Measurements from ENCODE around the gene SLC52A1.

The SLC52A1 gene

DNA sequence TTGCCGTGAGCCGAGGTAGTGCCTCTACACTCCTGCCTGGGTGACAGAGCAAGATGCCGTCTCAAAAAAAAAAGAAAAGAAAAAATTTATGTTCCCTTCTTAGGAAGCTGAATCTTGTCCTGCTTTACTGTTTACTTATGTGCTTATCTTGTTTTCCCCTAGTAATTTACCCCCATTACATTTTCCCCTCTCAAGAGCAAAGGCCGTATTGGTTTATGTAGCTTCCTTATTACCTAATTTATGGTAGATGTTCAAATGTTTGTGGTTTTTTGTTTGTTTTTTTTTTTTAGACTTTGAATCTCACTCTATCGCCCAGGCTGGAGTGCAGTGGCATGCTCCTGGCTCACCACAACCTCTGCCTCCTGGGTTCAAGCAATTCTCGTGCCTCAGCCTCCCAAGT, 10.3 kb upstream of the SLC52A1 start:
- Mint-ChIP-seq H3K36me3 (ENCODE audit: low read depth) (no peaks in the 10 kb centered on the region), H3K4me1 (peaks cover 16% of the 10 kb centered on the region), H3K27ac (no peak overlapping the region), H3K27me3 (ENCODE audit: low read depth) (peaks cover 8% of the 10 kb centered on the region), H3K4me3 (no peak overlapping the region), H3K9me3 (peaks cover 2% of the 10 kb centered on the region)
- TF ChIP-seq, protein P1, sequence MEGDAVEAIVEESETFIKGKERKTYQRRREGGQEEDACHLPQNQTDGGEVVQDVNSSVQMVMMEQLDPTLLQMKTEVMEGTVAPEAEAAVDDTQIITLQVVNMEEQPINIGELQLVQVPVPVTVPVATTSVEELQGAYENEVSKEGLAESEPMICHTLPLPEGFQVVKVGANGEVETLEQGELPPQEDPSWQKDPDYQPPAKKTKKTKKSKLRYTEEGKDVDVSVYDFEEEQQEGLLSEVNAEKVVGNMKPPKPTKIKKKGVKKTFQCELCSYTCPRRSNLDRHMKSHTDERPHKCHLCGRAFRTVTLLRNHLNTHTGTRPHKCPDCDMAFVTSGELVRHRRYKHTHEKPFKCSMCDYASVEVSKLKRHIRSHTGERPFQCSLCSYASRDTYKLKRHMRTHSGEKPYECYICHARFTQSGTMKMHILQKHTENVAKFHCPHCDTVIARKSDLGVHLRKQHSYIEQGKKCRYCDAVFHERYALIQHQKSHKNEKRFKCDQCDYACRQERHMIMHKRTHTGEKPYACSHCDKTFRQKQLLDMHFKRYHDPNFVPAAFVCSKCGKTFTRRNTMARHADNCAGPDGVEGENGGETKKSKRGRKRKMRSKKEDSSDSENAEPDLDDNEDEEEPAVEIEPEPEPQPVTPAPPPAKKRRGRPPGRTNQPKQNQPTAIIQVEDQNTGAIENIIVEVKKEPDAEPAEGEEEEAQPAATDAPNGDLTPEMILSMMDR (IDR thresholded peaks at IDR 0.05; ENCODE audit: unreplicated experiment in 3 of 3), result no peak

DNA sequence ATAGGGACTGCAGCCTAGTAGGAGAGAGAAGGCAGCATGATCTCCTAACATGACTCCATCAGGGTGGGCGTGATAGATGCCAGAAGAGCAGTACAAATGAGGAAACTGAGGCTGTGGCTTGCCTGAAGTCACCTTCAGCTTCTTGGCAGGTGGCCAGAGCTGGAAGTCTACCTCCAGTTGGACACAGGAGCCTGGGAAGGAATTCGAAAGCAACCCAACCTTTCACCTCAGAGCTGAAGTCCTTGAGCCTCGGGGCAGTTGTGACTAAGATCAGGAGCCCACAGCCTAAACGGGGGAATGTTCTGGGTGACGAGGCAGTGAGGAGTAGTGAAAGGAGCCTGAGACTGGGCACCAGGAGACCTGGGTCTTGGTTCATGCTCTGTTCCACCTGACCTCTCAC, 9.4 kb upstream of the SLC52A1 start:
- Mint-ChIP-seq H3K4me1 (peaks cover 10% of the 10 kb centered on the region), H3K36me3 (ENCODE audit: low read depth) (no peaks in the 10 kb centered on the region), H3K27ac (no peak overlapping the region), H3K9me3 (peaks cover 5% of the 10 kb centered on the region), H3K4me3 (no peak overlapping the region), H3K27me3 (ENCODE audit: low read depth) (peaks cover 8% of the 10 kb centered on the region)
- TF ChIP-seq, protein P1 (IDR thresholded peaks at IDR 0.05; ENCODE audit: unreplicated experiment in 3 of 3), result no peak

DNA sequence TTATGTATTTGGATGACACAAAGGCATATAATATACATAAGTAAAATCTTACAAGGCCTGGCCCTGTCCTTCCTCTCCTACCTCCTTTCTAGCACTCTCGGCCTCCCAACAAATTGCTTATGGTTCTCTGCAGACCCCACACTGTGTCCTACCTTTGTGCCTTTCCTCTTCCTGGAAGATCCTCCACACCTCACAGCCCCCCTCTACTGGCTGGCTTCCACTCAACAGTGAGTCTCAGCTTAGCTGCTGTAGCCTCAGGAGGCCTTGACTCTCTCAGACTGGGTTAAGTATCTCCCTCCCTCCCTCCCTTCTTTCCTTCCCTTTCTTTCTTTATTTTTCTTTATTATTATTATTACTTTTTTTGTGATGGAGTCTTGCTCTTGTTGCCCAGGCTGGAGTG, 8.3 kb upstream of the SLC52A1 start:
- TF ChIP-seq, protein P1 (IDR thresholded peaks at IDR 0.05; ENCODE audit: unreplicated experiment in 3 of 3), result no peak
- Mint-ChIP-seq H3K9me3 (peaks cover 5% of the 10 kb centered on the region), H3K36me3 (ENCODE audit: low read depth) (no peaks in the 10 kb centered on the region), H3K4me3 (no peak overlapping the region), H3K4me1 (peaks cover 6% of the 10 kb centered on the region), H3K27ac (no peak overlapping the region), H3K27me3 (ENCODE audit: low read depth) (peaks cover 8% of the 10 kb centered on the region)

DNA sequence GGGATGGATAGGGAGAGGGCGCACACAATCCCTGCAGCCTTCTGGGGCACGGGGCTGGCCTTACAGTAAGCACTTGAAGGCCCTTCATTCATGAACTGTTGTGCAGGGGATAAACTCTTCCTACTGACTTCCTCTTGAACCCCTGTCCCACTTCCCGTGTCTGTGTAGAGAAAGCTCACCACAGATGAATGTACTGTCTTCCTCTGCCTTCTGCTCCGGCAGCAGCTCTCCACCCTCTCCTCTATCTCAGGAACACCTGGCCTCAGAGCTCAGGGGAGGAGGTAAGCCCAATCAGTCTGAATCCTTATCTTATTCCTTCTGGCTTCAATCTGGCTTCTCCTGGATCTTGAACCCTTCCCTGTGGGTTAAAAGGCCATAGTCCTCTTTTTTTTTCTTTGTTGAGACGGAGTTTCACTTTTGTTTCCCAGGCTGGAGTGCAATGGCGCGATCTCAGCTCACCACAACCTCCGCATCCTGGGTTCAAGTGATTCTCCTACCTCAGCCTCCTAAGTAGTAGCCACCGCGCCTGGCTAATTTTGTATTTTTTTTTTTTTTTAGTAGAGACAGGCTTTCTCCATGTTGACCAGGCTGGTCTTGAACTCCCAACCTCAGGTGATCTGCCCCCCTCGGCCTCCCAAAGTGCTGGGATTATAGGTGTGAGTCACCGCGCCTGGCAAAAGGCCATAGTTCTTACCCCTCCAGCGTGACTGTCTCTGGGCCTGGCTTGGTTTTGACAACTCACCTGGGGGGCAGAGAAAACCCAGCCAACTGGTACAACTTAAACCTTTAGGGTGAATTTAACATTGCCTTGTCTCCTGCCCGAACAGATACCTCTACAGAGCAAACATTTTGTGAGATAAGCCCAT, 7.2 kb upstream of the SLC52A1 start:
- Mint-ChIP-seq H3K9me3 (peaks cover 5% of the 10 kb centered on the region), H3K4me3 (no peak overlapping the region), H3K36me3 (ENCODE audit: low read depth) (no peaks in the 10 kb centered on the region), H3K27ac (no peak overlapping the region), H3K4me1 (peaks cover 2% of the 10 kb centered on the region), H3K27me3 (ENCODE audit: low read depth) (peaks cover 10% of the 10 kb centered on the region)
- TF ChIP-seq, protein P1 (IDR thresholded peaks at IDR 0.05; ENCODE audit: unreplicated experiment in 3 of 3), result no peak

DNA sequence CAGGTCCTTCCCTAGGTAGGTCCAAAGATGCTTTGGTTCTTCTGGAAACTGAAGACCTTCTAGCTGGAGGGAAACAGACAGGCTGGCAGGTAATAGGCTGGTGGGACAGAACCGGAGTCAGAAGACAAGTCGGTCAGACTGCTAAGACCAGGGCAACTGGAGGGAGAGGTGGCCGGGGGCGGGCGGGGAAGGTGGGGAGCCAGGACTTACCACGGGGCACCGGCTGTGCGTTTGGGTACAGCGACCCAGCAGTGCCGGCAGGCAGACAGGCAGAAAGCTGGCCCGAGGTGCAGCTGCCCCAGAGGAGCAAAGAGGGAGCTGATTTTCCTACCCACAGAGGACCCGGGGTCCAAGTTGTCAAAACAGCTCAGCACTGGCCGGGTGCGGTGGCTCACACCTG, 575 bp downstream of the SLC52A1 start:
- H3K27me3 Mint-ChIP-seq (ENCODE audit: low read depth), result peaks cover 45% of the 10 kb centered on the region
- no peak overlapping the region for H3K27ac Mint-ChIP-seq
- TF ChIP-seq, protein P1 (IDR thresholded peaks at IDR 0.05; ENCODE audit: unreplicated experiment in 3 of 3), result no peak
- H3K36me3 Mint-ChIP-seq (ENCODE audit: low read depth), result no peaks in the 10 kb centered on the region
- peaks cover 6% of the 10 kb centered on the region for H3K4me1 Mint-ChIP-seq
- no peak overlapping the region for H3K4me3 Mint-ChIP-seq
- H3K9me3 Mint-ChIP-seq, result peaks cover under 1% of the 10 kb centered on the region

DNA sequence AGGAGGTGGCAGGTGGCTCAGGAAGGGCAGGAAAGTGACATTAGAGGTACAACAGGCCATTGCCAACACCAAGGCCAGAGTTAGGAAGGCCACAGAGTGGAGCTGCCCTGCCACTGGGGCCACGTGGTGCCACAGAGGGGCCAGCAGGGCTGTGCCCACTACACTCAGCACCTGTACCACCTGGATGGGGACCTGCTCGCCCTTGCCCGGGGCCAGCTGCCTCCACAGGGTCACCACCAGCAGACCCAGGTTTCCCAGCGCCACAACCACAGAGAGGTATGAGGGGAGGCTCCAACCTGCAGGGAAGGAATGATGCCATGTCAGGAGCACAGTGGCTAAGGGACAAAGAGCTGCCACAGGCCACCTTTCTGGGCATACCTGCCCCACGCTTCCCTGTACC, 1.2 kb downstream of the SLC52A1 start:
- TF ChIP-seq, protein P1 (IDR thresholded peaks at IDR 0.05; ENCODE audit: unreplicated experiment in 3 of 3), result no peak
- H3K4me1 Mint-ChIP-seq, result peaks cover 6% of the 10 kb centered on the region
- no peak overlapping the region for H3K4me3 Mint-ChIP-seq
- H3K36me3 Mint-ChIP-seq (ENCODE audit: low read depth), result no peaks in the 10 kb centered on the region
- no peaks in the 10 kb centered on the region for H3K9me3 Mint-ChIP-seq
- H3K27me3 Mint-ChIP-seq (ENCODE audit: low read depth), result peaks cover 48% of the 10 kb centered on the region
- H3K27ac Mint-ChIP-seq, result no peak overlapping the region
